ENCODE measurements around the gene HOXB6.
A peak's percentile ranks its signal among the peaks of the same experiment; 100 is the strongest.

The HOXB6 gene

GRCh38 chr17:48613862-48614694, 9.3 kb upstream of the HOXB6 start:
- intact Hi-C loops (cut with DNase I) = no loop called here
- no peak for DNase-seq

- intact Hi-C loops (cut with DNase I) = no loop called here
- peak in 1 of 42 donors; percentile 4 for DNase-seq
Observed at GRCh38 chr17:48612854-48613691, 8.3 kb upstream of the HOXB6 start.

DNA sequence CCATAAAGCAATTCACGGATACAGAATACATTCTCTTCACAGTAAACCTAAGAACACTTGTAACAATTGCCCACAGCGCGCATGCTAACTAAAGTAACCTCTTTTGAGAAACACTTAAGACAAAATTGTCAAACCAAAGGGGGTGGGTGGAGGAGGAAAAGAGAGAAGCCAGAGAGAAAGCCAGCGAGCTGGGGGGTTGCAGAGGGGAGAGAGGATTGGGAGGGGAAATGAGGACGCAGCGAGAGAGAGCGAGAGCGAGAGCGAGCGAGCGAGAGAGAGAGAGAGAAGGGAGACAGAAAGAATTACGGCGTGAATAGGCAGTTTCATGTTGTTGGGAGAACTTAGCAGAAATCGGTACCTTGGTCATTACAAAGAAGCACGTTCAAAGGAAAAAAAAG, 7.7 kb upstream of the HOXB6 start:
- no peak for DNase-seq
- intact Hi-C loops (cut with DNase I) = no loop called here

GRCh38 chr17:48611681-48612455, 7.1 kb upstream of the HOXB6 start:
- no peak for DNase-seq
- intact Hi-C loops (cut with DNase I) = no loop called here

GRCh38 chr17:48611213-48611612, 6.4 kb upstream of the HOXB6 start:
- intact Hi-C loops (cut with DNase I) = no loop called here
- no peak for DNase-seq

- DNase-seq = peak in 27 of 42 donors; percentile 13 to 68 (median 41)
- intact Hi-C loops (cut with DNase I) = no loop called here
Observed at GRCh38 chr17:48610282-48611211, 5.8 kb upstream of the HOXB6 start, which contains the start of gene HOXB7. Gene HOXB7 (minus strand): TSS chr17:48611017. CDS start chr17:48610918, 99 bp downstream.

DNA sequence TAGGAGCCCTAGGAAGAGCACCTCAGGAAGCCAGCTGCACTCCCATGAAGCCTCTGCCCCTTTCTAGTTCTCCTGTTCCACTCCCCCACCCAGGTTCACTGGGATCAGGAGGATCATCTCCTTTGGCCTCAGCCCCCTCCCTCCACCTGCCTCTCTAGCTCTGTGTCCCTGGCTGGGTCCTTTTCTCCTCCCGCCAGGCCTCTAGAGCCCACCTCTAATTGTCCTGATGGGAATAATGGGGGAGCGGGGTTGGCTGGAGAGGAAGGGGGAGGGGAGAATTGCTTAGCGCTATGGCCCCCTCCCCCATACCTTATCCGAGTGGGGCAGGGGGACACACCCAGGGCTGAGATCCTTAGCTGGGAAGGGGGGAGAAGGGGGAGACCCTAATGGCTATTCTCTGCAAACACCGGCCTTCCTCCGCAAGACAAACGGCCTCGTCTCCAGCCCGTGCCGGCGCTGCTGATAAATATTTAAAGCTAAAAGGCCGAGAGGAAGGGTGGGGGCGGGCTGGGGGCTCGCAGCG, 5.0 kb upstream of the HOXB6 start:
- intact Hi-C loops (cut with DNase I) = no loop called here

GRCh38 chr17:48609033-48609432, 4.2 kb upstream of the HOXB6 start:
- no peak for DNase-seq
- intact Hi-C loops (cut with DNase I) = no loop called here

More for the DNA sequence above, 5.0 kb upstream of the HOXB6 start:
- DNase-seq = no peak

GRCh38 chr17:48608494-48608834, 3.7 kb upstream of the HOXB6 start:
- no peak for DNase-seq
- intact Hi-C loops (cut with DNase I) = no loop called here

GRCh38 chr17:48606892-48607614, 2.3 kb upstream of the HOXB6 start:
- DNase-seq = no peak
- intact Hi-C loops (cut with DNase I) = no loop called here

GRCh38 chr17:48605991-48606891, 1.5 kb upstream of the HOXB6 start:
- DNase-seq = no peak
- intact Hi-C loops (cut with DNase I) = no loop called here

GRCh38 chr17:48605409-48605919, 678 bp upstream of the HOXB6 start:
- DNase-seq = no peak
- intact Hi-C loops (cut with DNase I) = no loop called here

DNA sequence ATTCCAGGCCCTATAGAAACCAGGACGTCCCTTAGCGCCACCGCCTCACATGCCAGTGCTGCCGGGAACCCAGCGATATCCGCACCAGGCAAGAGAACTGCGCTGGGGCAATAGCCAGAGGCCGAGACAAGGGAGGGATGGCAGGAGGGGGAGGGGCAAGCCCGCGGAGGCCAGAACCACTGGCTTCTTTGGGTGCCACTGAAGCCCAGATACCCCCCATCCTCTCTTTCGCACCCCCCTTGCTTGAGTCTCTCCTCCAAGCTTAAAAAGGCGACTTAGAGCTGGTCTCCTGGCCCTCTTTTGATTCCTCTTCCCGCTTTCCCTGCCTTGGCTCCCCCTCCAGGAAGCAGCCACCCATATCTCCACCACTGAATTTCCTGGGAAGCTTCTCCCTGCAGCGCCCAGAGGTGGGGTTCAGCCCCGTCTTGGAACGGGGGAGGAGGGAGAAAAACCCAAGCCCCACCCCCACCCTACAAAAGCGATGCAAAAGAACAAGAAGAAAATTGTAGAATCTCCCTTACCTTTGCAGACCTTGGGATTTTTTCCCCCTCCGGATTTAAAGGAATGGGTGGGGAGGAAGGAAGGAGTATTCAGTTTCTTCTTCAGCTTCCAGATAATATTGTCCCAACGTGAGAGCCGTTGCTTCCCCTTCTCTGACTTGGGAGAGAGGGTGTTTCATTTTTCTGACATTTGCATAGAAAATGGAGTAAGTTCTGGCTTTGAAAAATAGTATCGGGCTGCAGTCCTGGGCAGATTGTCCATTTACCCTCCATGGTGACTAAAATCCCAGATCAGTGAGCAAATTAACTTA, 622 bp downstream of the HOXB6 start:
- no peak for DNase-seq
- intact Hi-C loops (cut with DNase I) = no loop called here

GRCh38 chr17:48601539-48602425, 3.0 kb downstream of the HOXB6 start:
- intact Hi-C loops (cut with DNase I) = no loop called here
- DNase-seq = no peak

GRCh38 chr17:48601207-48601538, 3.6 kb downstream of the HOXB6 start:
- no peak for DNase-seq
- intact Hi-C loops (cut with DNase I) = no loop called here
